ENCODE data around the gene CSAD. TPM values are rescaled to one million over a fixed set of nuclear protein-coding genes. Genes with fewer than 3 reads are reported as not detected.

CSAD gene
- total RNA-seq, 1 donor, result 9.4 TPM

- H3K36me3 ChIP-seq (ENCODE audit: insufficient read depth, low read length), result peaks cover 9% of the 10 kb centered on the region
- H3K4me1 ChIP-seq (ENCODE audit: insufficient read depth, low read length), result peaks cover 7% of the 10 kb centered on the region
- H4K20me1 ChIP-seq (ENCODE audit: insufficient read depth, low read length), result no peaks in the 10 kb centered on the region
- no peaks in the 10 kb centered on the region for H3K27me3 ChIP-seq (ENCODE audit: insufficient read depth, low read length)
- no peak for TF ChIP-seq CTCF (IDR thresholded peaks at IDR 0.05; ENCODE audit: extremely low read depth, low read depth, low read length)
- H2AFZ ChIP-seq (ENCODE audit: low read length), result no peak overlapping the region
- no peak overlapping the region for H3K4me2 ChIP-seq (ENCODE audit: insufficient read depth, low read length)
- no peak overlapping the region for H3K4me3 ChIP-seq (ENCODE audit: insufficient read depth, low read length)
- H3K27ac ChIP-seq (ENCODE audit: low read depth, low read length), result no peak overlapping the region
- no peaks in the 10 kb centered on the region for H3K79me2 ChIP-seq (ENCODE audit: insufficient read depth, low read length)
- H3K9me3 ChIP-seq (ENCODE audit: low read depth, low read length), result no peaks in the 10 kb centered on the region
- peak; percentile 75 for DNase-seq (ENCODE audit: insufficient read length, low spot score, missing footprints)
Measured at GRCh38 chr12:53195516-53196420, 15.0 kb upstream of the CSAD start.

- peaks cover 6% of the 10 kb centered on the region for H3K4me1 ChIP-seq (ENCODE audit: insufficient read depth, low read length)
- H3K4me2 ChIP-seq (ENCODE audit: insufficient read depth, low read length), result no peak overlapping the region
- no peak overlapping the region for H3K27ac ChIP-seq (ENCODE audit: low read depth, low read length)
- no peaks in the 10 kb centered on the region for H3K9me3 ChIP-seq (ENCODE audit: low read depth, low read length)
- DNase-seq (ENCODE audit: insufficient read length, low spot score, missing footprints), result peak; percentile 31
- no peak overlapping the region for H2AFZ ChIP-seq (ENCODE audit: low read length)
- no peak overlapping the region for H3K4me3 ChIP-seq (ENCODE audit: insufficient read depth, low read length)
- H3K79me2 ChIP-seq (ENCODE audit: insufficient read depth, low read length), result no peaks in the 10 kb centered on the region
- peaks cover 4% of the 10 kb centered on the region for H4K20me1 ChIP-seq (ENCODE audit: insufficient read depth, low read length)
- no peak for TF ChIP-seq CTCF (IDR thresholded peaks at IDR 0.05; ENCODE audit: extremely low read depth, low read depth, low read length)
- peaks cover 9% of the 10 kb centered on the region for H3K36me3 ChIP-seq (ENCODE audit: insufficient read depth, low read length)
- no peaks in the 10 kb centered on the region for H3K27me3 ChIP-seq (ENCODE audit: insufficient read depth, low read length)
Measured at GRCh38 chr12:53194973-53195372, 14.2 kb upstream of the CSAD start.

GRCh38 chr12:53193985-53194716 is 13.4 kb upstream of the CSAD start:
- H3K9me3 ChIP-seq (ENCODE audit: low read depth, low read length), result no peaks in the 10 kb centered on the region

More at GRCh38 chr12:53193985-53194716, 13.4 kb upstream of the CSAD start:
- no peak for TF ChIP-seq CTCF (IDR thresholded peaks at IDR 0.05; ENCODE audit: extremely low read depth, low read depth, low read length)
- Histone ChIP-seq H3K4me1 (ENCODE audit: insufficient read depth, low read length) (peaks cover 12% of the 10 kb centered on the region), H3K4me3 (ENCODE audit: insufficient read depth, low read length) (no peak overlapping the region), H2AFZ (ENCODE audit: low read length) (no peak overlapping the region), H3K36me3 (ENCODE audit: insufficient read depth, low read length) (peaks cover 9% of the 10 kb centered on the region), H4K20me1 (ENCODE audit: insufficient read depth, low read length) (peaks cover 4% of the 10 kb centered on the region), H3K4me2 (ENCODE audit: insufficient read depth, low read length) (no peak overlapping the region), H3K79me2 (ENCODE audit: insufficient read depth, low read length) (no peaks in the 10 kb centered on the region), H3K27me3 (ENCODE audit: insufficient read depth, low read length) (no peaks in the 10 kb centered on the region), H3K27ac (ENCODE audit: low read depth, low read length) (no peak overlapping the region)
- DNase-seq (ENCODE audit: insufficient read length, low spot score, missing footprints), result peak; percentile 75
